T-helper 2 cell treated with Interferon-gamma antibody and Interleukin-4, amounts not matched to agents 100 ng/mL and 5 ng/mL, for 36 hours (primary cell): ENCODE measurements around the gene MYDGF. TPM values are rescaled to one million over a fixed set of nuclear protein-coding genes. Genes with fewer than 3 reads are reported as not detected.
"Not testable (repeated sequence)": the region's sequence is repeated elsewhere in the genome, so short reads cannot be mapped to it uniquely, and the experiment has no call there.

ENCODE experiments used
- intact Hi-C: fragments of 100-400 bp; cut with micrococcal nuclease; formaldehyde crosslinking; loops from one replicate; pipeline ENCODE4 v1.15.1; 2023
- total RNA-seq: library from RNA; stranded (reverse); gene quantifications from 2 replicates; pipeline ENCODE4 v1.2.3, GENCODE V29; 2022

The MYDGF gene
- total RNA-seq, 1 donor from 2014 or later = 77.4 TPM

DNA sequence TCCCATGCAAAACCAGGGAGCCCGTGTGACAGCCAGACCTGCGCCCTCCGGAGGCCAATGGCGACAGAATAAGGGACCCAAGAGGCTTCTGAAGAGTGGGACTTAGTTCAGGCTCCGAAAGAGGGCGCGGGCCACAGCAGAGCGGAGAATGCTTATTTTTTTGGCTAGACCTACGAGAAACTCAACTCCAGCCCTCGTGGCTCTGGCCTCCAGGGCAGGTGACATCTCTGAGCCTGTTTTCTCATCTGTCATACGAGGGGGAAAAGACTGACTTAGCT is 30.5 kb upstream of the MYDGF start:
- intact Hi-C loops = no loop called here

DNA sequence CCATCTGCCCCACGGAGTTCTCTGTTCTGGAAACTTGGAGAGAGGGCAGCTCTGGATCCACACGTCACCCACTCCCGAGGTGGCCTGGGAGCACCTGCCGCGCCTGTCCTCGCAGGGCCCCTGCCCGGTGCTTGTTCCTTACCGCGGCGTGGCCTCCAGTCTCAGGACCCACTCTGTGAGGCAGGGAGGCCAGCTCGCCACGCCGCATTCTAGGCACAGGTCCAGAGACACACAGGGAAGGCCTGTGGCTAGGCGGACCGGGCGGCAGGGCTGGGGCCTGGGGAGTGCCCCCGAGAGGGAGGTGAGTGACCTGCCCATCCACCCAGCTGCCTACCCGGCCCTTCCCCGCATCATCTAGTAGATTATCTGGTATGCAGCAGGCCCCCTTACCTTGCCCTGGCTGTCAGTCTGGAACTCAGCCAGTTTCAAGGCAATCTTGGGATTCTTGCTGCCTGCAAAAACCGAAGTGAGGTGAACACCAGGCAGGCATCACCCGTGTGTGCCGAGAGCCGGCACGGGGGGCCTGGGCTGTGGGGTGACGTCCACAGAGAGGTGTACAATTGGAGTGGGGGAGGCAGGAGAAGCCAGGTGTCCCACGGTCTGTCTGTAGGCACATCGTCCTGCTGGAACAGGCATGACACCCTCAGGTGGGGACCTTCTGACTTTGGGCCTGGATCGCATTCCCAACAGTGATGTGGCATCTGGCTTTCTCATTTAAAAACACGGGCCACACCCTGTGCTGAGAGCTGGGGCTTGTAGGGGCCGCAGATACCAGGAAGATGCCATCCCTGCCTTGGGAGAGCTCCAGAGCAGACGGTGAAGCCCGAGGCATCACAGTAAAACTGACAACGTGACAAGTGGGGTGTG is 29.9 kb upstream of the MYDGF start:
- intact Hi-C loops = no loop called here

DNA sequence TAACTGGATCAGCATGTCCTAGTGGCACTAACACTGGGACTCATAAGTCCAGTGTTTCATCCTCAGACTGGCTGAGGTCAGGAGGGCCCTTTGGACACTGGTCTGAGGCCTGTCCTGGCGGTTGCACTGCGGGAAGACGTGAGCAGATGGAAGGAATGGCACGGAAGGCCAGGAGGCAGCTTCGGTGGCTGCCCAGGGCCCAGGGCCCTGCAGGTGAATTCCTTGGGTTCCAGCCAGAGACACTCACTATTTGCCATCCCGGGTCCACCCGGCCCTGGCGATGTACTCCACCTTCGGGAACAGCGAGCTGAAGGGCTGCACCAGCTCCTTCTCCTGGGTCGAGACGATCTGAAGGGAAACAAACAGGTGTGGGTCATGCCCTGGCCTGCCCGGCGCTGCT is 27.2 kb upstream of the MYDGF start:
- intact Hi-C loops = no loop called here

DNA sequence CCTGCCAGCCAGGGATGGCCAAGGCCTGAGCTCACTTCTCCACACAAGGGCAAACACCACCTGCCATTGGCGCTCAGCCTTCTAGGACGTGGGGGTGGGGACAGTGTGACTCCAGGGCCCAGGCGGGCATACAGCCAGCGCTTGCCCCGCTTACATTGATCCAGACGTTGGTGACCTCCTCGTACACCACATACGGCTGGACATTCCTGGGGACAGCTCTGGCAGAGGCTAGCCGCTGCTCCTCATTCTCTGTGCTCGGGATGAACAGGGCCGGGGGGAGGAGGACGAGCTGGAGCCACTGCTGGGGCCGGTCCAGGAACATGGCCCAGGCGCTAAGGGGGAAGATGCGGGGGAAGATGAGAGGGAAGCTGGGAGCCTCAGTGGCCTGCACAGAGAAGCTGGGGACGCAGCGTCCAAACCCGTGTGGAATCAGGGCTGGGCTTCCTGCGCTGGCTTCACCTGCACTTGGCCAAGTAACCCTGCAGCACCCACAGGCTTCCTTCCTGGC is 25.1 kb upstream of the MYDGF start:
- intact Hi-C loops = no loop called here

DNA sequence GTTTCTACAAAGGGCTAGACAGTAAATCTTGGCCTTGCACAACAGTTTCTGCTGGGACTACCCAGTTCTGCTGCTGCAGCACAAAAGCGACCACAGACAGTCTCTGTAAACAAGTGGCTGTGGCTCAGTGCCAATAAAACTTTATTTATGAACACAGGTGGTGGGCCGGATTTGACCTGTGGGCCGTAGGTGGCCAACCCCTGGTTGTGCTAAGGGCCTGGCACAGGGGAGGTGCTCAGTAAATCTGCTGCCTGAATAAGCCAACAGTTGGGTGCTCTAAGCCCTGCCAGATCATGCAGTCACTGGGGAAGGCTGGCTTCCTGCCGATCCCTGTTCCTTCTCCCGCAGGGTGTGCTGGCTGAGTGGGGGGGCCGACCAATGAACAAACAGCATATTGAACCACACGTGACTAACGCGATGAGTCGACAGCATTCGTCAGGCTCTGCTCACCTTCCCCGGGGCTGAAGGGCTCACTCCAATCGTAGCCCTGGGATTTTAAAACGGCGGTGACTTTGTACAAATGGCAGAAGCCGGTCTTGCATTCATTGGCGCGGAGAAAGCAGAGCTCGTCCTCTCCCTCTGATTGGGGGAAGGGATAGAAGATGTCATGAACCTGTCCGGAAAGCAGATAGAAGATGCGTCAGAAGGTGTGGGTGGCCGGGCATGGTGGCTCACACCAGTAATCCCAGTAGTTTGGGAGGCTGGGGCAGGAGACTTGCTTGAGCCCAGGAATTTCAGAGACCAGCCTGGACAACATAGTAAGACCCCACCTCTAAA is 24.3 kb upstream of the MYDGF start:
- intact Hi-C loops = no loop called here

DNA sequence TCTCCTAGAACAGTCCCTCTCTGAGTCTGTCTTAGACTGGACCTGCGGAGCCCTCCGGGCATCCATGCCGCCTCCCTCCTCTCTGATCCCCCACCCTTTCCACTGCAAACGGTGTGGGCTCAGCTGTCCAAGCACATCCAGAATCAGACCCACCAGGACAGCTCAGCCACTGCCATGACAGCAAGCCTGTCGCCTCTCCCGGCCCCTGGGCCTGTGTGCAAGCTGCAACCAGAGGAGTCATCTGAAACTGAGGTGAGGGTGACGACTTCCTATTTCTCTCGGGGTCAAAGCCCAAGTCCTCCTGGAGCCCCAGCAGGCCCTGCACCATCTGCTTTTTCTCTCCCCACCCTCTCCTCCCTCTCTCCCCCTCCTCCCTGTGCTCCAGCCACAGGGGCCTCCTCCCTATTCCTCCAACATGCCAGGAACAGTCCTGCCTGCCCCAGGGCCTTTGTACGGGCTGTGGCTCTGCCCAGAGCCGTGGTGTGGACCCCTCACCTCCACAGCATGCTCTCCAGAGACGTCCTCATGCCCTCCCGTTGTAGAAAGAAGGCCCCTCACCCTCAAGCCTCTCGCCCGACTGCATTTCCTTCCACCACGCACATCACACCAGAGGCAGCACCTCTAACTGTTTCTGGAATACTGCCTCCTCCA is 23.5 kb upstream of the MYDGF start:
- intact Hi-C loops = no loop called here

DNA sequence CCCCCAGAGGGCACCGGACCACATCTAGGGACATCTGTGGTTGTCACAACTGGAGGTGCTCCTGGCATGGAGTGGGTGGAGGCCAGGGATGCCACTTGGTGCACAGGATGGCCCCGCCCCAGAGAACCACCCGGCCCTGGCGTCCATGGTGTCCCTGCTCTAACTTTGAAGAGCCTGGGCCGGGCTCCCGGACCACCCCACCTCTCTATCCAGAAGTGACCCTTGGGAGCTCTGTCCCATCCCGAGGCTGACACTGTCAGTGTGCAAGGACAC is 22.9 kb upstream of the MYDGF start:
- intact Hi-C loops = no loop called here

DNA sequence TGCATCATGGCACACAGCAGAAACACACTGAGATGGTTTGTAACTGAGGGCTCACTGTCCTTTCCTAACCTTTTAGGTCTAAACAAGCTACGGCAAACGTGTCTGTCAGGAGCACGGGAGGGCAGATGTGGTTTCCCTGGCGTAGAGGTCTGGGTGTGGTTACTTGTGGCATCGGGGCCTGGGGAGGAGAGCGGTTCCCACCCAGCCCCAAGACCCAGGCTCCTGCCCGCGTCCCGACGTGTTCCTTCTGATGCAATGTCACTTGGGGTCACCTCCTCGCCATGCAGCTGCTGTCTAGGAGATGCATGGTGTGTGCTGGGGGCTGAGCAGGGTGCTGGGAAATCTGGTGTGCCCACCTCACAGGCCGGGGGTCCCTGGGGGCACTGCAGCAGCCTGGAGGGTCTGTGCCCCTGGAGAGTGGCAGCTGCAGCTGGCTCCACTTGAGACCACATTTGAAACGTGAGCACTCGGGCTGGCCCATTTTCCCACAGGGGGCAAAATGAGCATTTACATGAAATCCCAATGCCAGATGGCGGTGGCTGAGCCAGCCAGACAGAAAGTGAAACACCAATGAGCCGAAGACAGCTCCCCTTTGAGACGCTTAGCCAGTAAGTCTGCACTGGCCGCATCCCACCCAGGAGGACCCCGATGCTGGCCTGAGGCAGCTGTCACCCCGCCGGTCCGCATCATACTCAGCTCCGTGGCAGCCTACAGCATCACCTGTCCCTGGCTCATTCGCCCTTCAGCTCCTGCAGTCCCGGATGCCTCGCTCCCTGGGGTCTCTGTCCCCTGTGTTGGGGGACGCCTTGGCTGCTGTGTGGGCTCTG is 22.3 kb upstream of the MYDGF start:
- intact Hi-C loops = no loop called here

DNA sequence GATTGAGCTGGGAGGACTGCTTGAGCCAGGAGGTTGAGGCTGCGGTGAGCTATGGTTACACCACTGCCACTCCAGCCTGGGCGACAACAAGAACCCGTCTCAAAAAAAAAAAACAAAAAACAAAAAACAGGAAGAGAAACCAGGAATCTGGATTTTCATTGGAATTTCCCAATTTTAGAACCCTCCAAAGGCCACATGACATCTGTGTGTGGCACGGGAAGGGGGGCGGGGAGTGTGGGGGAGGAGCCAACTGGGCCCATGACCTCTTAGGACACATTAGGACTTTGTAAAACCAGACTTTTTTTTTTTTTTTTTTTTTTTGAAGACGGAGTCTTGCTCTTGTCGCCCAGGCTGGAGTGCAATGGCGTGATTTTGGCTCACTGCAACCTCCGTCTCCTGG is 21.2 kb upstream of the MYDGF start:
- intact Hi-C loops = no loop called here

DNA sequence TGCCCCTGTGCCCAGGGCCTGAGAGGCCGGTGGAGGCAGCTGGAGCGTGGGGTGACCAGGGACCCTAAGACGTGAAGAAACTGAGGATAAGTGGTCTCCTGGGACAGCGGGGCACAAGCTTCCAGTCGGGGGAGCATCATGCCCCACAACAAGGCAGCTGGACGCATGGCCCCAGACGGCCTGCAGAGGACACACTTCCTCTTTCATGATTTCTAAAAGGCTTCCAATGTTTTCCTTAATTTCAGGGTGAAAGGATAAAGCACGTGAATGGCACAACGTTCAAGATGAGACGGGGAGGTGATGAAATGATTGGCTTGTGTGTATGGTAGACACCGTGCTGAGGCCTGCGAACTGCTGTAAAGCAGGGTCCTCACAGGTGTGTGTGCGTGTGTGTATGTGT is 20.2 kb upstream of the MYDGF start:
- intact Hi-C loops = no loop called here

DNA sequence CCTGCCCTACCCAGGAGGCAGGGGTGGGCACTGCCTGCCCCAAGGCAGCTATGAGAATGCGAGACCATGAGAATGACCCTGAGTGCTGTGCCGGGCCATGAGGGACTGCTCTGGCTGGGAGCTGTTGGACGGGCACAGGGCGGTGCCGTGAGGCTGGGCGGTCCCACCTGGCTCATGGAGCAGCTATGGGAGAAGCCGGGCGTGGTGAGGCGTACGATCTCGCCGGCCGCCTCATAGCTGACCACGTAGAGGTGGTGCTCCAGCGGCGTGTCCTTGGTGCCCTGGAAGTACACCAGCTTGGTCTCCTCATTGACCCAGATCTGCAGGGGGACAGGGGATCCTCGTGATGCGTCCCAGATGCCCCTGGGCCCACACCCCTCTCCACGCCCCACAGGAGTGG is 19.3 kb upstream of the MYDGF start:
- intact Hi-C loops = no loop called here

DNA sequence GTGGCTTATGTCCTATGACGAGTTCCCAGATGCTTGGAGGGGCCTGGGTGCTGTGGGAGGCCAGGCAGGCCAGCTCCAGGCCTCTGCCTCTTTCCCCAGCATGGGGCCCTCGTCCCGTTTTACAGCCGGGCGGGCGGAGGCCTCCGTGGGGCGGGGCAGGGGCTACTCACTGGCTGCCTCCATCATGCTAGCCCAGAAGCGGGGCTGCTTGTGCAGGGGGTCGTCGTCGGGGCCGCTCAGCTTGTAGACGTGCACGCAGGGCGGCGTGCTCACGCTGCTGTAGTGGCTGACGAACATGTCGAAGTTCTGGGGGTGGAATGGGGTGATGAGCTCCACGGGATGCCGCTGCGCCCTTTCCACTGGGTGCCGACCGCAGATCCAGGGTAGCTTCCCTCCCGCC is 18.4 kb upstream of the MYDGF start:
- intact Hi-C loops = no loop called here

DNA sequence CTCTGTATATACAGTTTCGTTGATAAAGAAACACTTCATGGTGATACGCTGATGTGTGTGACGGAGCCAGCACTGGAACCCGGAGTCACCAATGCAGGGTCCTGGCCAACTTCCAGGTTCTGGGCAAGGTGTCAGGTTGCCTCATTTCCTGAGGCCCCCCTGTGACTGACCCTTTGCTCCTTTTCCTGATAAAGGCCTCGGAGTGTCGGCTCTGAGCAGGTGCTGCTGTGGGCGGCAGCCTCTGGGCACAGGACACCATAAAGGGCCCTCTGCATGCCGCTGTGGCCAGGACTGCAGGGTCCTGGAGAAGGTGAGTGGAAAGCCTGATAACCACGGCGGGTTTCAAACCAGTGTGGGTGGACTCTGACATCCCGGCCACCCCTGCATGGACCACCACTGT is 17.3 kb upstream of the MYDGF start:
- intact Hi-C loops = no loop called here

DNA sequence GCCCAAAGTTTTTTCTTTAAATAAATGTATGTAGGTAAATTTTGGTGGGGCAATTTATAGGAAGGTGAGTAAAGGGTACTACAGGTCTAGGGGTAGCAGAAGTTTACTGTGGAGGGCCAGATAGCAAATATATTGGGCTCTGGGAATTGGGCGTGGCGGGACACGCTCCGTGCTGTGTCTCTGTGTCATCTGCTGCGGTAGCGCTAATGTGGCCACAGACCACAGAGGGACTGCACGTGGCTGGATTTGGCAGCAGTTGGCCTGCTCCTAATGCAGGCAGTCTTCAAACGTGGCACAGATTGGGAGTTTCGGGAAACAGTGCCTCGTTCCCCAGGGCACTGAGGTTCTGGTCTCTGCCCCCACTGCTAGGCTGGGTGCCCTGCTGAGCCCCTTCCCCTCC is 16.6 kb upstream of the MYDGF start:
- intact Hi-C loops = no loop called here

DNA sequence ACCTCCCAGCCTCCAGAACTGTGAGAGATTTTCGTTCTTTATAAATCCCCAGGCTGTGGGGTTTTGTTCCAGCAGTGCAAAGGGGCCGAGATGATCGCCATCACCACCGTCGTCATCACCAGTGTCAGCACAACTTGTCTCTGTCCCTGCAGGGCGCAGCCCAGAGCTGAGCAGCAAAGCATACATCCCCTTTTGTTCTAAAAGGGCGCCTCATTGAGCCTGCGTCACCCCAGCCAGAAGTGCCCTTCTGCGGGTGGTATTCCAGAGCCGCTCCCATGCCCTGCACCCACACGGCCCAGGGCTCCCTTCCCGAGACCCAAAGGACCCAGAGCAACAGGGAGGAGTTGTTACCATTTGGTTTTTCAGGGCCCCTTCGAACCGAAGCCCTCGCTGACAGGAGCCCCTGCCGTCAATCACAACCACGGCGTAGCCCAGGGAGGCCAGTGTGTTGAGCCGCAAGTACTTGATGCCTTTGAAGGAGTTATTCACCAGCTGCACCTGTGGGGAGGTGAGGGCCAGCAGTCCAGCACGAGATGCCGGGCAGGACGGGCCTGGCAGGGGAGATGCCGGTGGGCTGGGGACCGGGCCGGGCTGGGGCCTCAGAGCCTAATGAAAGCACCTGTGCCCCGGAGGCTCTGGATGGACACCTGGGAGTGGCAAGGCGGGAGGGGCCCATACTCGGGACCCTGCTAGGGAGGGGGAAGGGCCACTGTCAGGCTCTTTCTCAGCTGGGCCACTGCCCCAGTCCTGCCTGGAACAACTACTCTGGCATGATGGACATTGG is 14.4 kb upstream of the MYDGF start:
- intact Hi-C loops = no loop called here

DNA sequence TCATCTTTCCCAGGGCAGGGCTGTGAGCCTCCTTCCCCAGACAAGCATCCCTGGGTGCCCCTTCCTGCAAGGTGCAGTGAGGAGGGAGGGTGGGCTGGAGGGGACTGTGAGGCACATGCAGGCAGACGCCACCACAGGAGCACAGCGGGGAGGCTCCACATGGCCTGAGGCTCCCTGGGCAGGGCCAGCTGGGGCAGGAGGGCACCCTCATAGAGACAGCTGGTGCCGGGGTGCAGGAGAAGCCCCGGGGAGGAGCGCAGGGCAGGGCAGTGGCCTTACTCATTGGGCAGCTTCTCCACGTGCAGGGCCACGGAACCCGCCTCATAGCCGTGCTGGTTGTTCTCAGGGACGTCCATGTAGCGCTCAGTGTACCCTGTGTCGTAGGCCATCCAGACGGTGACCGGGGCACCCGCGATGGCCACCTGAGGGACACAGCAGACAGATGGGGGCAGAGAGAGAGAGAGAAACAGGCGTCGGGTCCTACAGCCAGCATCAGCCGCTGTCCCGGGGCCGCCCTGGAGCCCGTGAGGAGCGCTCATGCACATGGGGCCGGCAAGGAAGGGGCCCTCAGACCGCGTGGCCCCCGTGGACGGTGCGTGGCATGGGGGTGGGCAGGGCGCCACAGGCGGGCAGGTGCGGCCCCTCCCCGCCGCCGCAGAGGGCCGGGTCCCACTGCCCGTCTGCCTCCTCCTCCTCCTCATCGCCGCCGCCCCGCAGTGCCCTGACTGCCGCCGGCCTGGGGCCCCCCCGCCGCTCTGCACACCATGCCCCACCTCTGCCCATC is 12.5 kb upstream of the MYDGF start:
- intact Hi-C loops = no loop called here

DNA sequence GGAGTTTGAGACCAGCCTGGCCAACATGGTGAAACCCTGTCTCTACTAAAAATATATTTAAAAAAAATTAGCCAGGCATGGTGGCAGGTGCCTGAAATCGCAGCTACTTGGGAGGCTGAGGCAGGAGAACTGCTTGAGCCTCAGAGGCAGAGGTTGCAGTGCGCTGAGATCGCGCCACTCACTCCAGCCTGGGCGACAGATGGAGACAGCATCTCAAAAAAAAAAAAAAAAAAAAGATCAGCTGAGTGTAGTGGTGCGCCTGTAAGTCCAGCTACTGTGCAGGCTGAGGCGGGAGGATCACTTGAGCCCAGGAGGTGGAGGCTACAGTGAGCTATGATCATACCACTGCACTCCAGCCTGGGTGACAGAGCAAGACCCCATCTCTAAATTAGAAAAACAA is 9.9 kb upstream of the MYDGF start:
- intact Hi-C loops = not testable (repeated sequence)

DNA sequence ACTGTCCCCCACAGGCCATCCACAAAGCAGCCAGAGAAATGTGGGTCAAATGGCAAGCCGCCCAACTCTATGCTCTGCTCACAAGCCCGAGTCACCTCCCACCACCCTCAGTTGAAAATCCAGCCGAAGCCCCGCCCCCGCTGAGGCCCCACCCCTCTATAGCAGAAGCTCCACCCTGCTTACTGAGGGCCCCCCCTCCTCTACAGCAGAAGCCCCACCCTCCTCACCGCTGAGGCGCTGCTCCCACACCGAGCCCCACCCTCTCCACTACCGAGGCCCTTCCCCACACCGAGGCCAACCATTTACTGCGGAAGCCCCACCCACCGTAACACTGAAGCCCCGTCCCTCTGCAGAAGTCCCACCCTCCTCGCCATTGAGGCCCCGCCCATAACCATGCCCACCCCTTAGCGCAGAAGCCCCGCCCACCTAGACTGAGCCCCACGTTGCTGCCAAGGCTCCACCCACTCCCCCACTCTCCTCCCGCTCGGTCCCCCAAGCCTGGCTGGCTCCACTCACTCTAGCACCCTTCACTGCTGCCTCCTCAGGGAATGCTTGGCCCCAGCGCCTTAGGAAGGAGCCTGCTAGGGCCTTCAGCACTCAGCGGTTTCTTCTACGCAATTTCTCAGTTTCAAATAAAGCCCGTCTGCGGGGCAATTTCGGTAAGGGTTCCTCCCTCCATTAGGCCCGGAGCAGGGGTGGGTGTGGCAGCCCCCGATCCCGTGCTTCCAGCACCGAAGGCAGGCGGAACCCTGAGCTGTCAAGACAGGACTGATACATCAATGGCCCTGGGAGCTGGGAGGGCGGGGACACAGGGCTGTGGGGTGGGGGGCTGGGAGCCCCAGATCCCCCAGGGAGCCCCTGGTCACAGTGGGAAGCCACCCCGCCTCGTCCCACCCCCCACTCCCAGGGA is 9.0 kb upstream of the MYDGF start:
- intact Hi-C loops = no loop called here
